SU-DHL-6 (cell line): Measurements from ENCODE around the gene WDR81.

Experiments used
- EZH2phosphoT487 ChIP-seq: fragments of 200-600 bp; sonication (generic), shearing (Covaris generic); conservative IDR thresholded peaks from 2 replicates; pipeline ENCODE4 v1.6.1; 2018; ENCODE audit warnings: mild to moderate bottlenecking, antibody characterized with exemption, low read length, moderate library complexity, mixed read lengths
- TF ChIP-seq, protein P1 (sequence below): fragments of 200-600 bp; sonication (generic); IDR thresholded peaks from one replicate; pipeline ENCODE4 v1.5.1; 2017; ENCODE audit warnings: antibody characterized with exemption, mild to moderate bottlenecking, low read length, moderate library complexity; ENCODE audit not compliant: insufficient read depth, poor library complexity, severe bottlenecking

DNA sequence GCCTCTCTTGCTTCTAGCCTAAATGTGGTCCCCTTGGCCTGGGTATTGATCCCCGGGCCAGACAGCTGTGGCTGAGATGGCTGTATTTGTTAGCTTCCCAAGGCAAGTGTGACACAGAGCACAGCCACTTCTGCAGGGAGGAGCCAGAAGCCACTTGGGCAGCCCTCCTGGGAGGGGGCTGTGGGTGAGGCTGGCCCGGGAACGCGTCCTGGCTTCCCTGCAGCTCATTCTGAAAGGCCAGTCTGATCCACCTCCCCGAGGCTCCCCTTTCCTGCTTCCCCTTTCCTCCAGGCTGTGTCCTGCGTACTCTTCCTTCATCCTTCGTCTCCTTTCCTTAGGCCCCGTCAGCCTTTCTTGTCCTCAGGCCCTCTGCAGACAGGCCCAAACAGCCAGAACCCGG lies 26.1 kb downstream of the WDR81 start:
- TF ChIP-seq, protein P1, sequence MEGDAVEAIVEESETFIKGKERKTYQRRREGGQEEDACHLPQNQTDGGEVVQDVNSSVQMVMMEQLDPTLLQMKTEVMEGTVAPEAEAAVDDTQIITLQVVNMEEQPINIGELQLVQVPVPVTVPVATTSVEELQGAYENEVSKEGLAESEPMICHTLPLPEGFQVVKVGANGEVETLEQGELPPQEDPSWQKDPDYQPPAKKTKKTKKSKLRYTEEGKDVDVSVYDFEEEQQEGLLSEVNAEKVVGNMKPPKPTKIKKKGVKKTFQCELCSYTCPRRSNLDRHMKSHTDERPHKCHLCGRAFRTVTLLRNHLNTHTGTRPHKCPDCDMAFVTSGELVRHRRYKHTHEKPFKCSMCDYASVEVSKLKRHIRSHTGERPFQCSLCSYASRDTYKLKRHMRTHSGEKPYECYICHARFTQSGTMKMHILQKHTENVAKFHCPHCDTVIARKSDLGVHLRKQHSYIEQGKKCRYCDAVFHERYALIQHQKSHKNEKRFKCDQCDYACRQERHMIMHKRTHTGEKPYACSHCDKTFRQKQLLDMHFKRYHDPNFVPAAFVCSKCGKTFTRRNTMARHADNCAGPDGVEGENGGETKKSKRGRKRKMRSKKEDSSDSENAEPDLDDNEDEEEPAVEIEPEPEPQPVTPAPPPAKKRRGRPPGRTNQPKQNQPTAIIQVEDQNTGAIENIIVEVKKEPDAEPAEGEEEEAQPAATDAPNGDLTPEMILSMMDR, result no peak
- TF ChIP-seq EZH2phosphoT487, result no peak
